ENCODE results near the gene MUC5AC. TPM values are rescaled to one million over a fixed set of nuclear protein-coding genes. Genes with fewer than 3 reads are reported as not detected.
"Not testable (repeated sequence)": the region's sequence is repeated elsewhere in the genome, so short reads cannot be mapped to it uniquely, and the experiment has no call there.

Gene MUC5AC
- total and polyA plus RNA-seq, 5 donors: not detected

- Histone ChIP-seq H3K9me3 (ENCODE audit: control insufficient read depth, low read length) (no peaks in the 10 kb centered on the region), H3K27ac (ENCODE audit: low read length) (no peak overlapping the region), H3K4me1 (ENCODE audit: control insufficient read depth, insufficient read depth, low read length) (no peaks in the 10 kb centered on the region), H3K4me3 (ENCODE audit: low read length) (no peak overlapping the region), H3K27me3 (ENCODE audit: control insufficient read depth, insufficient read depth) (no peaks in the 10 kb centered on the region)
- ATAC-seq (no peak), DNase-seq (no peak)
- WGBS: 77% methylated on average over 7 of the region's 7 CpGs
- intact Hi-C loops (cut with DNase I): no loop called here
These were observed 9.5 kb downstream of the MUC5AC start for GRCh38 chr11:1167256-1167655.

DNA sequence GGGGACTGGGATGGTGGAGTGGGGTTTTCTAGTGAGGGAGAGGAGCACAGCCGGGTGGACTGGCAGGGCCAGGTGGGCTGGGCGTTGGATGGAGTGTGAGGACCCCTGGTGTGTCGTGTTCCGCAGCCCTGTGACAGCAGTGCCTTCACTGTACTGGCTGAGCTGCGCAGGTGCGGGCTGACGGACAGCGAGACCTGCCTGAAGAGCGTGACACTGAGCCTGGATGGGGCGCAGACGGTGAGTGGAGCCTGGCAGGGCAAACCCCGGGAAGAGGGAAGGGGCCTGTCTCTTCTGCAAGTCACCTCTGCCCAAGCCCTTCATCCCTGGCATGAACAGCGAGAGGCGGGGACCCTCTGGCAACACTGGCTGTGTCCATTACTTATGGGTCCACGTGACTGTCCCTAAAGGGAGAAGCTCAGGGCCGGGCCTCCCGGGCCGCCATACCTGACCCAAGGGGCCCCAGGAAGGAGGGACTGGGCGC lies 10.0 kb downstream of the MUC5AC start:
- 88% methylated on average over 19 of the region's 19 CpGs for WGBS
- ATAC-seq (peak in 1 of 2 donors; percentile 45), DNase-seq (peak in 2 of 3 donors; percentile 19 to 43)
- H3K27ac ChIP-seq (ENCODE audit: low read length): no peak overlapping the region
- H3K4me3 ChIP-seq (ENCODE audit: low read length): no peak overlapping the region
- intact Hi-C loops (cut with DNase I): no loop called here
- no peaks in the 10 kb centered on the region for H3K27me3 ChIP-seq (ENCODE audit: control insufficient read depth, insufficient read depth)
- H3K4me1 ChIP-seq (ENCODE audit: control insufficient read depth, insufficient read depth, low read length): no peaks in the 10 kb centered on the region
- H3K9me3 ChIP-seq (ENCODE audit: control insufficient read depth, low read length): no peaks in the 10 kb centered on the region

DNA sequence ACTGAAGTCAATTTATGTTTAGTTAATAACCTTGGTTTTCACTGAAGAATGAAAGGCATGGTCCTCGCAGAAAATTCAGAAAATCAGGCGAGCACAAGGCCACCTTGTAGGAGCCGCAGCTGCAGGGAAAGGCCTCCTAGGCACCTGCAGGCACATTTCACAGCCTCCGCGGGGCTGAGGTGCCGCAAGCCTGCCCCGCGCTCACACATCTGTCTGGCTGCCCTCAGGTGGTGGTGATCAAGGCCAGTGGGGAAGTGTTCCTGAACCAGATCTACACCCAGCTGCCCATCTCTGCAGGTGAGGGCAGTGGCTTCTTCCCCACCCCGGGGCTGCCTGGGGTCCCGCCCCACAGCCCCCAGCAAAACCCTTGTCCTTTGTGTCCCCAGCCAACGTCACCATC lies 10.5 kb downstream of the MUC5AC start:
- WGBS: 87% methylated on average over 11 of the region's 11 CpGs
- H3K27ac ChIP-seq (ENCODE audit: low read length): no peak overlapping the region
- H3K27me3 ChIP-seq (ENCODE audit: control insufficient read depth, insufficient read depth): no peaks in the 10 kb centered on the region
- DNase-seq: no peak
- no peaks in the 10 kb centered on the region for H3K9me3 ChIP-seq (ENCODE audit: control insufficient read depth, low read length)
- no peak for ATAC-seq
- intact Hi-C loops (cut with DNase I): no loop called here
- no peak overlapping the region for H3K4me3 ChIP-seq (ENCODE audit: low read length)
- H3K4me1 ChIP-seq (ENCODE audit: control insufficient read depth, insufficient read depth, low read length): no peaks in the 10 kb centered on the region

- H3K27ac ChIP-seq (ENCODE audit: low read length): no peak overlapping the region
- H3K4me3 ChIP-seq (ENCODE audit: low read length): no peak overlapping the region
- ATAC-seq (peak in 1 of 2 donors; percentile 31), DNase-seq (peak in 1 of 3 donors; percentile 46)
- H3K9me3 ChIP-seq (ENCODE audit: control insufficient read depth, low read length): no peaks in the 10 kb centered on the region
- WGBS: 90% methylated on average over 23 of the region's 23 CpGs
- no peaks in the 10 kb centered on the region for H3K27me3 ChIP-seq (ENCODE audit: control insufficient read depth, insufficient read depth)
- intact Hi-C loops (cut with DNase I): no loop called here
- no peaks in the 10 kb centered on the region for H3K4me1 ChIP-seq (ENCODE audit: control insufficient read depth, insufficient read depth, low read length)
These were observed 11.0 kb downstream of the MUC5AC start for GRCh38 chr11:1168721-1169161.

DNA sequence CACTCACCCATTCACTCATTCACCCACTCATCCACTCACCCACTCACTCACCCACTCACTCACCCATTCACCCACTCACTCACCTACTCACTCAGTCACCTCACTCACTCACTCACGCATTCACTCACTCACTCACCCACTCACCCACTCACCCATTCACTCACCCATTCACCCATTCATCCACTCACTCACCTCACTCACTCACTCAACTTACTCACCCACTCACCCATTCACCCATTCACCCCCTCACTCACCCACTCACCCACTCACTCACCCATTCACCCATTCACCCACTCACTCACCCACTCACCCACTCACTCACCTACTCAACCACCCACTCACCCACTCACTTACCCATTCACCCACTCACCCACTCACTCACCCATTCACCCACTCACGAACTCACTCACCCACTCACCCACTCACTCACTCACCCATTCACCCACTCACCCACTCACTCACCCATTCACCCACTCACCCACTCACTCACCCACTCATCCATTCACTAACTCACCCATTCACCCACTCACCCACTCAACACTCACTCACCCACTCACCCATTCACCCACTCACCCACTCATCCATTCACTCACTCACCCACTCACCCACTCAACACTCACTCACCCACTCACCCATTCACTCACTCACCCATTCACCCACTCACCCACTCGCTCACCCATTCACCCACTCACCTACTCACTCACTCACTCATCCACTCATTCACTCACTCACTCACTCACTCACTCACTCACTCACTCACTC lies 13.7 kb downstream of the MUC5AC start:
- ATAC-seq (no peak), DNase-seq (no peak)
- Histone ChIP-seq H3K4me1 (ENCODE audit: control insufficient read depth, insufficient read depth, low read length) (no peaks in the 10 kb centered on the region), H3K4me3 (ENCODE audit: low read length) (no peak overlapping the region), H3K9me3 (ENCODE audit: control insufficient read depth, low read length) (no peaks in the 10 kb centered on the region), H3K27ac (ENCODE audit: low read length) (no peak overlapping the region), H3K27me3 (ENCODE audit: control insufficient read depth, insufficient read depth) (no peaks in the 10 kb centered on the region)
- intact Hi-C loops (cut with DNase I): no loop called here
- WGBS: 86% methylated on average over 2 of the region's 3 CpGs

DNA sequence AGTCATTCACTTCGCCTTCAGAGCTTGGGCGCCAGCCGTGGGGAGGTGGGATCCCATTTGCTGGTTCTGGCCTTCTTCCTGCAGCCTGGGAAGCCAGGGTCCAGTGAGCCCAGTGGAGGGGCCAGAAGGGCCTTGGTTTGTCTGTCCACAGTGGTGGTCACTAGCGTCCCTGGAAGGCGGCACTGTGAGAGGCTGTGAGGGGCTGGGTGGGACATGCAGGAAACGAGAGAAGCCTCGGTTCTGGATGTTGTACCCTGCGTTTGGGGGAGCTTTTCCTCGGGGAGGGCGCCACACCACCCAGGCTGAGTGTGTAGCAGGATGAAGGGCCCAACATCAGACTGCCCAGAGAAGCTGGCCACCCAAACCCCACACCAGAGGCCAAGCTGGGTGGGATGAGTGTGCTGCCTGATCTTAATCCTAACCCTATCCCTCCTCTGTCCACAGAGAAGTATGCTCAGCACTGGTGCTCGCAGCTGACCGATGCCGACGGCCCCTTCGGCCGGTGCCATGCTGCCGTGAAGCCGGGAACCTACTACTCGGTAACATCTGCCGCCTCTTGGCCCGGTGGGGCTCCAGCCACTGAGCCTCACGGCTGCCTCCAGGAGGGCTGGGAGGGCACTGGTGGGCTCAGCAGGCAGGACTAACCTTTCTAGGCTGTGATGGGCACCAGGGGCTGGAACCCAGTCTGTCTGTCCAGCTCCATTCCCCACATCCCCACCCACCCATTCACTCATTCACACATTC lies 14.4 kb downstream of the MUC5AC start:
- intact Hi-C loops (cut with DNase I): no loop called here
- H3K4me1 ChIP-seq (ENCODE audit: control insufficient read depth, insufficient read depth, low read length): no peaks in the 10 kb centered on the region
- WGBS: 86% methylated on average over 22 of the region's 22 CpGs
- H3K27me3 ChIP-seq (ENCODE audit: control insufficient read depth, insufficient read depth): no peaks in the 10 kb centered on the region
- DNase-seq (peak in 2 of 3 donors; percentile 13 to 37), ATAC-seq (no peak)
- no peak overlapping the region for H3K4me3 ChIP-seq (ENCODE audit: low read length)
- H3K9me3 ChIP-seq (ENCODE audit: control insufficient read depth, low read length): no peaks in the 10 kb centered on the region
- H3K27ac ChIP-seq (ENCODE audit: low read length): no peak overlapping the region

GRCh38 chr11:1172729-1173117 lies 15.0 kb downstream of the MUC5AC start:
- DNase-seq (peak in 1 of 3 donors; percentile 10), ATAC-seq (no peak)
- Histone ChIP-seq H3K27me3 (ENCODE audit: control insufficient read depth, insufficient read depth) (no peaks in the 10 kb centered on the region), H3K27ac (ENCODE audit: low read length) (no peak overlapping the region), H3K4me1 (ENCODE audit: control insufficient read depth, insufficient read depth, low read length) (no peaks in the 10 kb centered on the region), H3K9me3 (ENCODE audit: control insufficient read depth, low read length) (no peaks in the 10 kb centered on the region), H3K4me3 (ENCODE audit: low read length) (no peak overlapping the region)
- WGBS: 84% methylated on average over 4 of the region's 4 CpGs
- intact Hi-C loops (cut with DNase I): no loop called here

DNA sequence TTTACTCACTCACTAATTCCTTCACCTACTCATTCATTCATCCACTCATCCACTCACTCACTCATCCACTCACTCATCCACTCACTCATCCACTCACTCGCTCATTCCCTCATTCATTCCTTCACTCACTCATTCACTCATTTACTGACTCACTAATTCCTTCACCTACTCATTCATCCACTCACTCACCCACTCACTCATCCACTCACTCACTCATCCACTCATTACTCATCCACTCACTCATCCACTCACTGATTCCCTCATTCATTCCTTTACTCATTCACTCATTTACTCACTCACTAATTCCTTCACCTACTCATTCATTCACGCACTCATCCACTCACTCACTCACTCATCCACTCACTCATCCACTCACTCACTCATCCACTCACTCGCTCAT lies 15.6 kb downstream of the MUC5AC start:
- H3K4me1 ChIP-seq (ENCODE audit: control insufficient read depth, insufficient read depth, low read length); H3K4me3 ChIP-seq (ENCODE audit: low read length); H3K9me3 ChIP-seq (ENCODE audit: control insufficient read depth, low read length); ATAC-seq; H3K27me3 ChIP-seq (ENCODE audit: control insufficient read depth, insufficient read depth); DNase-seq; intact Hi-C loops (cut with DNase I); H3K27ac ChIP-seq (ENCODE audit: low read length): not testable (repeated sequence)
- 94% methylated on average over 3 of the region's 3 CpGs for WGBS

DNA sequence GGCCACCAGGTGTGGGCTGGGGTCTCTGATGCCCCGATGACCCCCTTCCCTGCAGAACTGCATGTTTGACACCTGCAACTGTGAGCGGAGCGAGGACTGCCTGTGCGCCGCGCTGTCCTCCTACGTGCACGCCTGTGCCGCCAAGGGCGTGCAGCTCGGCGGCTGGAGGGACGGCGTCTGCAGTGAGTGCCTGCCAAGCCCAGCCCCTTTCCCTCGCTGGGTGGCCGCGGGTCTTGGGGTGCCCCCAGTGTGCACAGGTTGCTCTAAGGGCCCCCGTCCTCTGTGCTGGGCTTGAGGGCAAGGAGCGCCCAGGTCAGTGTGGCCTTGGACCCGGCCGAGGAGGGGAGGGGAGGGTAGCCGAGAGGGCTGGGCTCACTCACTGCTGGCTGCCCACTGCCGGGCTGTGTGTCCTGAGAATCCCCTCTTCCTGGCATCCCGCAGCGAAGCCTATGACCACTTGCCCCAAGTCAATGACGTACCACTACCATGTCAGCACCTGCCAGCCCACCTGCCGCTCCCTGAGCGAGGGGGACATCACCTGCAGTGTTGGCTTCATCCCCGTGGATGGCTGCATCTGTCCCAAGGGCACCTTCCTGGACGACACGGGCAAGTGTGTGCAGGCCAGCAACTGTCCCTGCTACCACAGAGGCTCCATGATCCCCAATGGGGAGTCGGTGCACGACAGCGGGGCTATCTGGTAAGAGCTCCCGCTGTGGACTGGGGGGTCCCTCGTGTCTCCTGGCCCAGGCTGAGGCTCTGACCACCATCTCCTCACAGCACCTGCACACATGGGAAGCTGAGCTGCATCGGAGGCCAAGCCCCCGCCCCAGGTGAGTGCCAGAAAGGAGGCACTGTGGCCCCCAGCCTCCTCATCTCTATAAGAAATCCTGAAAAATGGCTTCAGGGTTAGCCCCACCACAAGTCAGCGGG lies 17.0 kb downstream of the MUC5AC start:
- H3K9me3 ChIP-seq (ENCODE audit: control insufficient read depth, low read length): no peaks in the 10 kb centered on the region
- WGBS: 95% methylated on average over 39 of the region's 39 CpGs
- H3K27ac ChIP-seq (ENCODE audit: low read length): no peak overlapping the region
- no peaks in the 10 kb centered on the region for H3K4me1 ChIP-seq (ENCODE audit: control insufficient read depth, insufficient read depth, low read length)
- intact Hi-C loops (cut with DNase I): no loop called here
- ATAC-seq (no peak), DNase-seq (peak in 2 of 3 donors; percentile 6 to 53)
- H3K4me3 ChIP-seq (ENCODE audit: low read length): no peak overlapping the region
- no peaks in the 10 kb centered on the region for H3K27me3 ChIP-seq (ENCODE audit: control insufficient read depth, insufficient read depth)

GRCh38 chr11:1175461-1176223 lies 17.9 kb downstream of the MUC5AC start:
- ATAC-seq (no peak), DNase-seq (peak in 2 of 3 donors; percentile 12 to 33)
- no peaks in the 10 kb centered on the region for H3K4me1 ChIP-seq (ENCODE audit: control insufficient read depth, insufficient read depth, low read length)
- no peaks in the 10 kb centered on the region for H3K27me3 ChIP-seq (ENCODE audit: control insufficient read depth, insufficient read depth)
- WGBS: 90% methylated on average over 22 of the region's 22 CpGs
- no peaks in the 10 kb centered on the region for H3K9me3 ChIP-seq (ENCODE audit: control insufficient read depth, low read length)
- no peak overlapping the region for H3K27ac ChIP-seq (ENCODE audit: low read length)
- intact Hi-C loops (cut with DNase I): no loop called here
- no peak overlapping the region for H3K4me3 ChIP-seq (ENCODE audit: low read length)
